ENCODE data around the gene RBBP6.

DNA sequence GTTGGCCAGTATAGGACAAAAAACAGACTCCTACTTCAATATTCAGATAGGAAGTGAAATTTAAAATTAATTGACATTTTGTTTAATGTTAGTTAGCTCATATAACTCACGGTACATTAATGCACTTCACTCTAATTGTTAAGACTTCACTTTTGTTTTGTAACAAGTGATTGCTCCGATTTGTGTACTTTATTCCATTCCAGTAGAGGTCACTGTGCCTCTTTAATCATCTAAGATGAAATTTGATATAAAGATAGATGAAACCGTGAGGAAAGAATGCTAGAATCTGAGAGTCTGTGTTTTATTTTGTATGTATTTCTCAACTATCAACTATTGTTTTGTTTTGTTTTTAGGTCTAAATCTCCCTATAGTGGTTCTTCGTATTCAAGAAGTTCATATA lies 29.0 kb downstream of the RBBP6 start:
- no peak for TF ChIP-seq POLR2AphosphoS5 (IDR thresholded peaks at IDR 0.05; ENCODE audit: borderline replicate concordance, low read depth, low read length)
- TF ChIP-seq EZH2 (IDR thresholded peaks at IDR 0.05): no peak
- TF ChIP-seq FOXP2 (optimal IDR thresholded peaks at IDR 0.05; ENCODE audit: control extremely low read depth, extremely low read length, insufficient read depth): no peak
